GM13977 (cell line): ENCODE data around the gene PLCD1.

Source experiments
- DNase-seq: peaks from one replicate; pipeline ENCODE4 v3.0.0; 2012; ENCODE audit warnings: low spot score
- CTCF ChIP-seq: IDR thresholded peaks from 2 replicates; pipeline ENCODE4 v1.5.1; 2012; ENCODE audit warnings: mild to moderate bottlenecking, control low read depth; ENCODE audit not compliant: insufficient read depth; ENCODE audit errors: extremely low read depth, missing control alignments
- in situ Hi-C: fragments of 300-500 bp; cut with MboI; formaldehyde crosslinking; loops from one replicate; pipeline ENCODE4 v1.12.0; 2022; ENCODE audit warnings: low sequenced_read_pairs, low pct_unique_long_range_greater_than_20kb, mixed read lengths, inconsistent platforms; ENCODE audit not compliant: unreplicated experiment

The PLCD1 gene

GRCh38 chr3:38046821-38047220, 17.4 kb upstream of the PLCD1 start:
- in situ Hi-C loops, result no loop called here
- no peak for TF ChIP-seq CTCF
- no peak for DNase-seq

- DNase-seq, result no peak
- in situ Hi-C loops, result no loop called here
- TF ChIP-seq CTCF, result no peak
Measured at GRCh38 chr3:38046027-38046426, 16.6 kb upstream of the PLCD1 start.

GRCh38 chr3:38043486-38043885, 14.0 kb upstream of the PLCD1 start:
- no peak for DNase-seq
- TF ChIP-seq CTCF, result no peak
- in situ Hi-C loops, result no loop called here

GRCh38 chr3:38040401-38040800, 11.0 kb upstream of the PLCD1 start:
- in situ Hi-C loops, result no loop called here
- no peak for DNase-seq
- no peak for TF ChIP-seq CTCF

GRCh38 chr3:38039899-38040261, 10.4 kb upstream of the PLCD1 start:
- TF ChIP-seq CTCF, result peak; percentile 26
- no peak for DNase-seq
- in situ Hi-C loops, result no loop called here

- no peak for TF ChIP-seq CTCF
- DNase-seq, result peak; percentile 86
- in situ Hi-C loops, result no loop called here
Measured at GRCh38 chr3:38039101-38039898, 9.9 kb upstream of the PLCD1 start, which contains the start of gene DLEC1. Gene DLEC1 (plus strand): TSS chr3:38039208. CDS start chr3:38039226, 18 bp downstream.
